Measurements from ENCODE around the gene TM4SF4. TPM values are rescaled to one million over a fixed set of nuclear protein-coding genes. Genes with fewer than 3 reads are reported as not detected.

The TM4SF4 gene
- polyA plus RNA-seq, 3 donors: 0.08 TPM; not detected in 2

- Histone ChIP-seq H3K4me3 (replicated peaks in 1 of 3; ENCODE audit: low read depth in 2 of 3, low read length in 3 of 3) (no peak overlapping the region), H3K9me3 (replicated peaks in 1 of 2; ENCODE audit: control insufficient read depth in 1 of 2, insufficient read depth in 1 of 2, low read length in 2 of 2) (no peaks in the 10 kb centered on the region), H3K4me1 (ENCODE audit: control insufficient read depth in 1 of 2, insufficient read depth in 2 of 2, low read length in 2 of 2) (no peaks in the 10 kb centered on the region), H3K79me2 (ENCODE audit: insufficient read depth, low read length) (no peaks in the 10 kb centered on the region), H3K9ac (ENCODE audit: insufficient read depth, low read length, poor library complexity, severe bottlenecking) (no peak overlapping the region), H2AFZ (ENCODE audit: insufficient read depth, low read depth, low read length, poor library complexity, severe bottlenecking) (no peak overlapping the region), H3K4me2 (replicated peaks; ENCODE audit: extremely low read depth, low read length, poor library complexity, severe bottlenecking) (no peak overlapping the region), H3K27ac (ENCODE audit: low read depth in 1 of 2, low read length in 2 of 2) (no peak overlapping the region), H3K36me3 (replicated peaks in 1 of 2; ENCODE audit: control insufficient read depth in 1 of 2, insufficient read depth in 2 of 2, low read length in 2 of 2) (no peaks in the 10 kb centered on the region), H4K20me1 (ENCODE audit: insufficient read depth, low read length) (no peaks in the 10 kb centered on the region), H3K27me3 (ENCODE audit: control insufficient read depth in 2 of 2, insufficient read depth in 2 of 2, low read length in 2 of 2) (peaks cover 6 to 10% of the 10 kb centered on the region in 2 donors)
- peaks cover 17% of the 10 kb centered on the region for H3K4me1 Mint-ChIP-seq
- peaks cover 5 to 20% (median 9%) of the 10 kb centered on the region in 3 donors for H3K27me3 Mint-ChIP-seq (ENCODE audit: low read depth in 3 of 3)
- no peak for DNase-seq
- H3K4me3 Mint-ChIP-seq: no peak overlapping the region
- intact Hi-C loops (cut with micrococcal nuclease): loop anchor here in 1 of 2 donors (10.0 kb wide), 2 partner anchors 46 to 224 kb away; no protein-coding TSS in a partner anchor
- peaks cover 0 to 7% (median 2%) of the 10 kb centered on the region in 7 donors for H3K9me3 Mint-ChIP-seq
- no peak overlapping the region for H3K27ac Mint-ChIP-seq
- H3K36me3 Mint-ChIP-seq: no peaks in the 10 kb centered on the region
- TF ChIP-seq, protein P1, sequence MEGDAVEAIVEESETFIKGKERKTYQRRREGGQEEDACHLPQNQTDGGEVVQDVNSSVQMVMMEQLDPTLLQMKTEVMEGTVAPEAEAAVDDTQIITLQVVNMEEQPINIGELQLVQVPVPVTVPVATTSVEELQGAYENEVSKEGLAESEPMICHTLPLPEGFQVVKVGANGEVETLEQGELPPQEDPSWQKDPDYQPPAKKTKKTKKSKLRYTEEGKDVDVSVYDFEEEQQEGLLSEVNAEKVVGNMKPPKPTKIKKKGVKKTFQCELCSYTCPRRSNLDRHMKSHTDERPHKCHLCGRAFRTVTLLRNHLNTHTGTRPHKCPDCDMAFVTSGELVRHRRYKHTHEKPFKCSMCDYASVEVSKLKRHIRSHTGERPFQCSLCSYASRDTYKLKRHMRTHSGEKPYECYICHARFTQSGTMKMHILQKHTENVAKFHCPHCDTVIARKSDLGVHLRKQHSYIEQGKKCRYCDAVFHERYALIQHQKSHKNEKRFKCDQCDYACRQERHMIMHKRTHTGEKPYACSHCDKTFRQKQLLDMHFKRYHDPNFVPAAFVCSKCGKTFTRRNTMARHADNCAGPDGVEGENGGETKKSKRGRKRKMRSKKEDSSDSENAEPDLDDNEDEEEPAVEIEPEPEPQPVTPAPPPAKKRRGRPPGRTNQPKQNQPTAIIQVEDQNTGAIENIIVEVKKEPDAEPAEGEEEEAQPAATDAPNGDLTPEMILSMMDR (IDR thresholded peaks at IDR 0.05): no peak
These were observed 15.9 kb downstream of the TM4SF4 start for GRCh38 chr3:149490260-149490971.

DNA sequence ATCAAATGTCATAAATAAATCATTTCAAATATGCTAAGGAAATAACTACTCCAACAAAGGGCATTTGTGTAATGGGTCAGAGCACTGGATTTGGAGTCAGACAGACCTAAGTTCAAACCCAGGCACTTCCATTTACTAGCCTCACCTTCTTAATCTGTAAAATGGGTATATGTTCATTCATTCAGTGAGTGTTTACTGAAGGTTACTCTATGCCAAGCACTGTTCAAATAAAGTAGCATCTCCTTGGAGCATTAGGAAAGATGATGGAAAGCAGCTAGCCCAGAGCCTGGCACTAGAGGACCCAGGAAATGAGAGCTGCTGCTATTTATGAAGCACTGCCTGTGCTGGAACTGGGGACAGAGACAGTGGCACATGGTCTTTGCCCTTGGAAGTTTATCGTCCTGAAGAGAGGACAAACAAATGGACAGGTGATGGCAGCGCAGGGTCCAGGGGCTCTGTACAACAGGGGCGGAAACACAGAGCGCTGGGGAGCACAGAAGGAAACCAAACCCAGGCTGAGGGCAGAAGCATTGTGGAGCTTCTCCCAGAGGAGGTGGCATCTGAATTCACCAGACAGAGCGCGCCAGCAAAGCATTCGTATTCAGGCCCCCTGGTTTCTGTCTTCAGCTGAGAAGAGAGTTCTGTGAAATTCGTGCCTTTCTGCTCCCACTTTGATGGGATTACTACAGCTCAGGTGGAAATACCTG is 19.0 kb downstream of the TM4SF4 start:
- H3K4me3 Mint-ChIP-seq: peak overlapping the region in 1 of 2 donors; percentile 37
- no peaks in the 10 kb centered on the region for H3K36me3 Mint-ChIP-seq
- Histone ChIP-seq H3K4me1 (ENCODE audit: control insufficient read depth in 1 of 2, insufficient read depth in 2 of 2, low read length in 2 of 2) (peaks cover under 1 to 5% of the 10 kb centered on the region in 2 donors), H3K27ac (ENCODE audit: low read depth in 1 of 2, low read length in 2 of 2) (no peak overlapping the region), H2AFZ (ENCODE audit: insufficient read depth, low read depth, low read length, poor library complexity, severe bottlenecking) (no peak overlapping the region), H3K4me3 (replicated peaks in 1 of 3; ENCODE audit: low read depth in 2 of 3, low read length in 3 of 3) (no peak overlapping the region), H4K20me1 (ENCODE audit: insufficient read depth, low read length) (no peaks in the 10 kb centered on the region), H3K27me3 (ENCODE audit: control insufficient read depth in 2 of 2, insufficient read depth in 2 of 2, low read length in 2 of 2) (peaks cover 6 to 10% of the 10 kb centered on the region in 2 donors), H3K79me2 (ENCODE audit: insufficient read depth, low read length) (no peaks in the 10 kb centered on the region), H3K36me3 (replicated peaks in 1 of 2; ENCODE audit: control insufficient read depth in 1 of 2, insufficient read depth in 2 of 2, low read length in 2 of 2) (no peaks in the 10 kb centered on the region), H3K9me3 (replicated peaks in 1 of 2; ENCODE audit: control insufficient read depth in 1 of 2, insufficient read depth in 1 of 2, low read length in 2 of 2) (no peaks in the 10 kb centered on the region), H3K4me2 (replicated peaks; ENCODE audit: extremely low read depth, low read length, poor library complexity, severe bottlenecking) (no peak overlapping the region), H3K9ac (ENCODE audit: insufficient read depth, low read length, poor library complexity, severe bottlenecking) (no peak overlapping the region)
- TF ChIP-seq, protein P1 (IDR thresholded peaks at IDR 0.05): no peak
- H3K27me3 Mint-ChIP-seq (ENCODE audit: low read depth in 3 of 3): peaks cover 7 to 18% (median 9%) of the 10 kb centered on the region in 3 donors
- intact Hi-C loops (cut with micrococcal nuclease): loop anchor here in 1 of 2 donors (10.0 kb wide), 2 partner anchors 49 to 221 kb away; no protein-coding TSS in a partner anchor
- peaks cover 0 to 6% (median 2%) of the 10 kb centered on the region in 7 donors for H3K9me3 Mint-ChIP-seq
- DNase-seq: no peak
- peaks cover 19% of the 10 kb centered on the region for H3K4me1 Mint-ChIP-seq
- peak overlapping the region in 1 of 7 donors; percentile 15 for H3K27ac Mint-ChIP-seq
- WGBS (ENCODE audit: insufficient coverage): 89% methylated on average over 8 of the region's 8 CpGs
